T-helper 17 cell (primary cell): ENCODE measurements around the gene TWNK. TPM values are rescaled to one million over a fixed set of nuclear protein-coding genes. Genes with fewer than 3 reads are reported as not detected.
A peak's percentile ranks its signal among the peaks of the same experiment; 100 is the strongest.

Experiments used
- ATAC-seq: fragments of 150-1000 bp; cut with Tn5 transposase; 2 replicates; pipeline ENCODE4 v1.10.0; 2021; ENCODE audit warnings: mild to moderate bottlenecking, moderate library complexity
- DNase-seq, 3 donors: peaks; one replicate each; pipeline versions ENCODE4 v3.0.0 to v3.0.0-alpha.2; 2020 to 2021
- H3K9me3 ChIP-seq: one replicate; pipeline ENCODE4 v1.7.0; 2013; ENCODE audit warnings: low read length, mild to moderate bottlenecking; ENCODE audit not compliant: control insufficient read depth, poor library complexity, severe bottlenecking
- H3K27ac Mint-ChIP-seq: one replicate; pipeline ENCODE4 v1.8.0; 2022; ENCODE audit warnings: mild to moderate bottlenecking, moderate library complexity, mixed read lengths
- H3K27me3 Mint-ChIP-seq: one replicate; pipeline ENCODE4 v1.8.0; 2022; ENCODE audit warnings: mixed read lengths
- H3K36me3 Mint-ChIP-seq: one replicate; pipeline ENCODE4 v1.8.0; 2022; ENCODE audit warnings: low read depth, mixed read lengths
- H3K4me1 Mint-ChIP-seq: one replicate; pipeline ENCODE4 v1.8.0; 2022; ENCODE audit warnings: mild to moderate bottlenecking, mixed read lengths
- H3K4me3 Mint-ChIP-seq: one replicate; pipeline ENCODE4 v1.8.0; 2022; ENCODE audit warnings: mild to moderate bottlenecking, moderate library complexity, mixed read lengths
- total RNA-seq, 4 donors: library from RNA in 2 of 4; stranded (reverse) in 2 of 4; gene quantifications; one replicate each; pipeline ENCODE4 v1.2.3 and lab custom pipeline; 2022 to 2026

TWNK gene
- total RNA-seq, 2 donors from 2014 or later: 3.8 to 5.7 TPM

DNA sequence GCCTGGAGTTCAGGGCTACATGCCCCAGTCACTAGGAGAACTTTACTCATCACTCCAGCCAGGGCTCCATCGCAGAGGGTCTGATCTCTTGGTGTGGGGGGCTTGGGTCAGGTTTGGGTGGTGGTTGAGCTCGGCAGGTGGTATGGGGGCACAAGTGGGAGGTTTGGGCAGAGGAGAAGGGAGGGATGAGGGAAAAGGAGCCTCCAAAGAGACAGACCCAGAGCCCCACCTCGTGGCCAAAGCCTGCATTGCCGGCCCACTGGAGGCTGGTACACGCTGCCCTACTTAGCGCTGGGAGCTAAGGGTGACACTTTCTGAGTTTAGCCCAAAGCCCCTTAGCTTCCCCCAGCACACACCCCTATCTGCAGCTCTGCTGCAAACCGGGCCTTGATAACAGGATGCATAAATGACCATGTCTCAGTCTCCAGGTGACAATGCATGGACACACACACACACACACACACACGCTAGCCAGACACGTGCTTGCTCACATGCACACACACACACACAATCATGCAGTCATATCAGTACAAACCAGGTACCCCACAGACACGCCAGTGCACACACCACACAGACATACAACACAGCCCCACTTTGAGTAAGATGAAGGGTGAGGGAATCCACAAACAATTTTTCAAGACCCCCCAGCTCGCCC lies 27.0 kb downstream of the TWNK start:
- peaks cover 15% of the 10 kb centered on the region for H3K4me1 Mint-ChIP-seq
- no peak overlapping the region for H3K4me3 Mint-ChIP-seq
- no peaks in the 10 kb centered on the region for H3K9me3 ChIP-seq
- H3K27me3 Mint-ChIP-seq: peaks cover 42% of the 10 kb centered on the region
- DNase-seq: peak; percentile 58 to 73 (median 61)
- H3K36me3 Mint-ChIP-seq: peaks cover 5% of the 10 kb centered on the region
- peak; percentile 57 for ATAC-seq
- H3K27ac Mint-ChIP-seq: peak overlapping the region; percentile 32

DNA sequence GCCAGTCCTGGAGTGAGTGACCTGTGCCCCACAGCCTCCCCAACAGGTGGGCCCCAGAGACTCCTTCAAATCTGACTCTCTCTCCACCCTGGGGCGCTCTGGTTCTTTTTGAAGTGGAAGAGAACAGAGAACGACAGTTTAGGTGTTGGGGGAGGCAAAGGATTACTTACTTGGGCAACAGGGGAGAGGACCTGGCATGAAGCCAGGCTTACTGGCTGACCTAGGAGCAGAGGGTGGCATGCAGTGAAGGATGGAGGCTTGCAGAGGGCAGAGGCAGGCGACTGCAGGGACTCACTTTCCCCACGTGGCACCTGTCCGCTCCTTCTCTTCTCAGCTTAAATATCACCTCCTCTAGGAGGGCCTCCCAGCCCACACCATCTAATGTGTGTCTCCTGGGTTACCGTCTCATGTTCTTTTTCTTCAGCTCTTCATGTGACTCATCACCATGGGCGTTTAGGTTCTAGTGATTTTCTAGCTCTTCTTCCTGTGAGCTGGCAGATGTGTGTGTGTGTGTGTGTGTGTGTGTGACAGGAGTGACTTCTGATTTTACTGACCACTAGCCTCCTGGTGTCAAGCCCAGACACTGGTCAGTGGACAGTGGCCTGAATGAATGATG lies 27.7 kb downstream of the TWNK start:
- ATAC-seq (no peak), DNase-seq (no peak)
- Mint-ChIP-seq H3K27ac (no peak overlapping the region), H3K36me3 (peaks cover 5% of the 10 kb centered on the region), H3K4me3 (no peak overlapping the region), H3K27me3 (peaks cover 47% of the 10 kb centered on the region), H3K4me1 (peaks cover 17% of the 10 kb centered on the region)
- H3K9me3 ChIP-seq: no peaks in the 10 kb centered on the region

DNA sequence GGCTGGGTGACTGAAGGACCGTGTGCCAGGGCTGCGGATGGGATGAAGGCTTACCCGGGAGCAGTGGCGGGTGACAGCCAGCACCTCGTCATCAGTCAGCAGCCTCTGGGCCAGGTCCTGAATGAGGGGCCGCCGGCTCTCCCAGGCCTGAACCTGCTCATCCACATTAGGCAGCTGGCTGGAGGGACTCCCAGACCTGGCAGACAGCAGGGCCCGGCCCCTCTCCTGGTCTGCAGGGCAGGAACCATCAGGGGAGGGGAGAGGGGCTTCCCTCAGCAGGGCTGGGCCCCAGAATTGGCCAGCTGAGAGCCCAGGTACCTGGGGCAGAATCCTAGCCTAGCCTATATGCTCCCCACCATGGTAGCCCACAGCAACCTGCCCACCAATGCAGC lies 28.2 kb downstream of the TWNK start:
- Mint-ChIP-seq H3K27me3 (peaks cover 52% of the 10 kb centered on the region), H3K4me1 (peaks cover 17% of the 10 kb centered on the region), H3K4me3 (no peak overlapping the region), H3K36me3 (peaks cover 5% of the 10 kb centered on the region), H3K27ac (no peak overlapping the region)
- ATAC-seq (no peak), DNase-seq (no peak)
- H3K9me3 ChIP-seq: no peaks in the 10 kb centered on the region

DNA sequence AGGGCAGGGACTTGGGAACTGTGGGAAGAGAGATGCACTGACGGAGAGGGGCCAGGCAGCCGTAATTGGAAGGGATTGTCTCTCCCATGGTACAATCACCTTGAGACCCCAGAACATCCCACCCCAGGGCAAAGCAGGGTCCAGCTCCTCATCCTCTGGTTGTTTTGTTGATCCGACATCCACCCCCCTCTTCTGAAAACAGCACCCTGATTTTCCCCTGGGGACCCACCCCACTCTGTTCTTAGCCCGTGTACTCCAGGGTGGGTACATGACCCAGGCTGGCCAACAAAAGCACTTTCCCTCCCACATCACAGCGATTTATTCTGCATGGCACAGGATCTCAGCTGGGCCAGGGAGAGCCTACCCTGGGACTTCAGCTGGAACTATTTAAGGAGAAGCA lies 29.5 kb downstream of the TWNK start:
- no peak overlapping the region for H3K27ac Mint-ChIP-seq
- peaks cover 58% of the 10 kb centered on the region for H3K27me3 Mint-ChIP-seq
- H3K9me3 ChIP-seq: no peaks in the 10 kb centered on the region
- H3K4me3 Mint-ChIP-seq: no peak overlapping the region
- H3K36me3 Mint-ChIP-seq: peaks cover 8% of the 10 kb centered on the region
- peaks cover 17% of the 10 kb centered on the region for H3K4me1 Mint-ChIP-seq
- ATAC-seq (no peak), DNase-seq (no peak)

DNA sequence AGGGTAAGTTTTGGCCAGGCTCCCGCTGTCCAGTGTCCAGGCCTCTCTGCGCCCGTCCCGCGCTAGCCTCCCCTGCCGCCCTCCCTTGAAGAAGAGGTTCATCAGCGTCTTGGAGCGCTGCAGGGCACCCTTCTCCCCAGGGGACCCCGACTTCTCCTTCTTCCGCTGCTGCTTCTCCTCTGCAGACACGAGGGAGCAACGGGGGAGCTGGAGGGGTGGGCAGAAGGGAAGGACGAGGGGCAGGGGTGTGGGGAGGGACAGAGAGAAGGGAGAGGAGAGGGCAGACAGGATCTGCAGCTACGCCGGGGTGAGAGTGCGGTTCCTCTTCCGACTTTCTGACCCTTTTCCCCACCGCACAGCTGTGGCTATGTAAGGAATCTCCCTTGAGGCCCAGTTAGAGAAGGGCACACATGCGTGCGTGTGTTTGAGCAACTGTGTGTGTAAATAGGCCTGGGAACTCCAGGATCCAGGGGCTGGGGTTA lies 30.8 kb downstream of the TWNK start:
- Mint-ChIP-seq H3K36me3 (peaks cover 8% of the 10 kb centered on the region), H3K27ac (no peak overlapping the region), H3K27me3 (peaks cover 56% of the 10 kb centered on the region), H3K4me3 (no peak overlapping the region), H3K4me1 (peaks cover 12% of the 10 kb centered on the region)
- H3K9me3 ChIP-seq: no peaks in the 10 kb centered on the region
- ATAC-seq (no peak), DNase-seq (no peak)

DNA sequence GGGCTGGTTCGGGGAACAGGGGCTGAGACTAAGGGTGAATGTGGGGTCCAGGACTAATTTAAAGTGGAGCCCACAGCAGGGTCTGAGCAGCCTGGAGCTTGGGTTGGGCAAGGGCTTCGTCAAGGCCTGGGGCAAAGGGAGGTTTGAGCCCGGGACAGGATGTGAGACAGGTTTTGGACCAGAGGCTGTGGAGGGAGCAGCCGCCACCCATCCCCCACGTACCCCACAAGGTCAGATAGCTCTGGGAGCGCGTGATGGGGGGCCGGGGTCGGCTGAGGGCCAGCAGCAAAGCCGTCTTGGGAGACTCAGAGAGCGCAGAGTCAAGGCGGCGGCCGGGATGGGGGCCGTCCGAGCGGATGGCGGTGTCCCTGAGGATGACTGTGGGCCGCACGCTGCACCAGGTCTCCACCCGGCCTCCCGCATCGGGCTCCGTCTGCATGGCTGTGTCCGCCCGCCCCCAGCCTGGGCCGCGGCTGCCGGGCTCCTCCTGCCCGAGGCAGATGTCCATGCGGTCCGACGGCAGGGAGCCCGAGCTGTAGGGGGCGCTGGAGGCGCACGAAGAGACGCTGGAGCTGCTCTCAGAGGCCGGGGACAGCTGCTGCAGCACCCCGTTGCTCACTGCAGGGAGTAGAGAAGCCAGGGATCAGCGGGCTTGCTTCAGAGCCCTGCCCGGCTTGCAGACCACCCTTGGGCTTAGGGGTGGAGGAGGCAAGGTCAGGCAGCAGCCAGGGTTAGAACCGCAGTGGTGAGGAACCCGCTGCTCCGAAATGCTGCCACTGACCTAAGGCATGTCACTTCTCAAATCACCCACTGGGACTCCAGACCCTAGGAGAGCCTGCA lies 31.5 kb downstream of the TWNK start:
- Mint-ChIP-seq H3K27ac (no peak overlapping the region), H3K4me1 (peaks cover 8% of the 10 kb centered on the region), H3K27me3 (peaks cover 52% of the 10 kb centered on the region), H3K36me3 (peaks cover 8% of the 10 kb centered on the region), H3K4me3 (no peak overlapping the region)
- DNase-seq: peak; percentile 47 to 69 (median 51)
- ATAC-seq: peak; percentile 79
- H3K9me3 ChIP-seq: no peaks in the 10 kb centered on the region

DNA sequence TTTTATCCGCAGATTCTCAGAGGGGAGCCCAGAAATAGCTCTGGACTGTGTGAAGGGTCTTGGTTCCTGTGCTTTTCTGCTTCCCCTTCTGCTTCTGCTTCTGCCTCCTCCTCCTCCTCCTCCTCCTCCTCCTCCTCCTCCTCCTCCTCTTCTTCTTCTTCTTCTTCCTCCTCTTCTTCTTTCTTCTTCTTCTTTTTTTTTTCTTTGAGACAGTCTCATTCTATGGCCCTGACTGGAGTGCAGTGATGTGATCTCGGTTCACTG lies 32.0 kb downstream of the TWNK start:
- no peak for ATAC-seq
- no peak for DNase-seq
- peak overlapping the region; percentile 68 for H3K4me3 Mint-ChIP-seq
- H3K4me1 Mint-ChIP-seq: peaks cover 5% of the 10 kb centered on the region
- H3K9me3 ChIP-seq: no peaks in the 10 kb centered on the region
- H3K27me3 Mint-ChIP-seq: peaks cover 52% of the 10 kb centered on the region
- peaks cover 8% of the 10 kb centered on the region for H3K36me3 Mint-ChIP-seq
- H3K27ac Mint-ChIP-seq: no peak overlapping the region

DNA sequence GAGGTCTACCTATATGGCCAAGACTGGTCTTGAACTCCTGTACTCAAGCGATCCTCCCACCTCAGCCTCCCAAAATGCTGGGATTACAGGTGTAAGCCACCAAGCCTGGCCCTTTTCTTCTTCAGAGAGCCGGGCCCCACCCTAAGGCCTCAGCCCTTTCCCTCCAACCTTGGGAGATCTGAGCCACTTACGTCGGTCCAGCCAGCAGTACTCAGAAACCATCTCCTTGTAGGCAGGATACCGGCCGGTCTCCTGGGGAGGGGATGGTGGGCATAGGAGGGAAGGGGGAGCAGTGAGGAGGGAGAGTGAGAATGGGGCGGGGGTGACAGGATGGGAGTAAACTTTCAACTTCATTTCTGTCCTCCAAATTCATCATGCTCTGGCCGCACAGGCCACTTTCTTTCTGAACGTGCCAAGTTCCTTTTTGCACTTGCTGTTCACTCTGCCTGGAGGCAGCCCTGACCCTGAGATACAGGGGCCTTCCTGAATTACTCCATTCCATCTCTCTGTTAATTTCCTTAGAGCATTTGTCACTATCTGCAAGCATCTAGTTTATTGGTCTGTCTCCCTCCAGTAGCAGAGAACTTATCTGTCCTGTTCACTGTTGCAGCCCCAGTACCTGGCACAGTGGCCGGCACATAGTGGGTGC lies 33.2 kb downstream of the TWNK start:
- Mint-ChIP-seq H3K36me3 (peaks cover 8% of the 10 kb centered on the region), H3K27me3 (peaks cover 42% of the 10 kb centered on the region), H3K4me1 (peaks cover 2% of the 10 kb centered on the region), H3K27ac (no peak overlapping the region), H3K4me3 (no peak overlapping the region)
- no peaks in the 10 kb centered on the region for H3K9me3 ChIP-seq
- ATAC-seq (no peak), DNase-seq (no peak)

DNA sequence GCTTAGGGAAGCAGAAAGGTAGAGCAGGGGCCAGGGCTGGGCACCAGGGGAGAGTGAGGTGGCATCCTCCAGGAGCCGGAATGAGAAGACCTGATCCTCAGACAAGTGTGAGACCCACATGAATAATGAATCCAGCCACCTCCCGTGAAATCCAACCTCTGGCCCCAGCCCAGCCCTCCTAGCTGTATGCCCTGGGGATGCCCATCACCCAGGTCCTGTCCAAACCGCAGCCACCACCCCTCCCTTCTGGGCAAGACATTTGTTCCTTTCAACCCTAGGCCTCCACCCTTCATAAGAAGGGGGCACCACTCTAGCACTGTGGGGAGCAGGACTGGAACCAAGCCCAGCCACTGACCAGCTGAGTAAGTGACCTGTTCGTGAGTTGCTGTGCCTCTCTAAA lies 33.9 kb downstream of the TWNK start:
- ATAC-seq (no peak), DNase-seq (no peak)
- H3K27ac Mint-ChIP-seq: no peak overlapping the region
- H3K4me3 Mint-ChIP-seq: no peak overlapping the region
- peaks cover 6% of the 10 kb centered on the region for H3K36me3 Mint-ChIP-seq
- peaks cover 2% of the 10 kb centered on the region for H3K4me1 Mint-ChIP-seq
- H3K27me3 Mint-ChIP-seq: peaks cover 37% of the 10 kb centered on the region
- H3K9me3 ChIP-seq: no peaks in the 10 kb centered on the region

DNA sequence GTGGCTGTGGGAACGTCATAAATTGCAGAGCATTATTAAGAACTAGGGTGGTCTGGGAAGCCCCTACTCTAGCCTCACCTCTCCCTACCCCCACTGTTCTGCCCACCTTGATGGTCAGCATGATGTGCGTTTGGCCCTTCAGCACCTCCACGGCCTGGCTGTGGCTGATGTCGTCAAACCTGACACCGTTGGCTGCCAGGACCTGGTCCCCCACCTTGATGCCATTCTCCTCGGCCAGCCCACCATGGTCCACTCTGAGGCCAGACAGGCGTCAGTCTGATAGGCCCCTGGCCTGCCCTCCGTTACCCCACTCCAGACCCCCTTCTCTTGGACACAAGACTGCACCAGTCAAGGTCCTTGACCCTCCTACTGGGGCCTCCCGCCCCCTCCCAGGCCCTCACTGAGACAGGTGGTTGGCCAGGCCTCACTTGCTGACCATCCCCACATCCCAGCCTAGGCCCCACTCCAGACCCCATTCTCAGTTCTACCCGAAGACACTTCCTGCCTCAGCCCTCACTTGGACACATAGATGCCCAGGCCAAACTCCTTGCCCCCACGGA lies 34.4 kb downstream of the TWNK start:
- peaks cover 32% of the 10 kb centered on the region for H3K27me3 Mint-ChIP-seq
- no peak overlapping the region for H3K4me3 Mint-ChIP-seq
- no peak overlapping the region for H3K27ac Mint-ChIP-seq
- no peaks in the 10 kb centered on the region for H3K9me3 ChIP-seq
- peaks cover 2% of the 10 kb centered on the region for H3K4me1 Mint-ChIP-seq
- ATAC-seq: no peak
- DNase-seq: no peak
- peaks cover 3% of the 10 kb centered on the region for H3K36me3 Mint-ChIP-seq

DNA sequence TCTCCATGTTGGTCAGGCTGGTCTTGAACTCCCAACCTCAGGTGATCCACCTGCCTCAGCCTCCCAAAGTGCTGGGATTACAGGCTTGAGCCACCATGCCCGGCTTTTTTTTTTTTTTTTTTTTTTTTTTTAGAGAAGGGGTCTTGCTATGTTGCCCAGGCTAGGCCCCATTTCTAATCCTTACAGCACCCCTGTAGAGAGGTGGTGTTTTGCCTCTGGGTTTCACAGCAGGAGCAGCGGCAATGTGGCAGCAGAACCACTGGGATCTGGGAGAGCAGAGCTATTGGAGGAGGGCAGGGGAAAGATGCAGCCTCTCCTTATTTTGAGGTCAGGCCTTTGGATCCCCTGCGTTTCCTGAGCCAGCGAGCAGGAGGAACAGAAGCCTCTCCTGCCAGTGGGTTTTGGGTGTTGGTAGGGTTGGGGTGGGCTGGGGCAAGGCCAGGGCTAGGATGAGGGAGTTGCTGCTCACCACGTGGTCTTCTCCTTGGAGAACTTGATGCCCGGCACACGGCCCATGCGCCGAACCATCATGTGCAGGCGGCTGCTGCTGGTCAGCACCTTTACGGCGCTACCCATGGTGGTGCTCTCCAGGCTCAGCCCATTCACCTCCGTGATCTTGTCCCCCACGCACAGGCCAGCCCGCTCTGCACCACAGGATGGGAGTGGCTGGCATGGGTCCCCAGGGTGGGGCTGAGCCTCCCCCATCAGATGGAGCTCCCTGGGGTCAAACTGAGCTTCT lies 35.8 kb downstream of the TWNK start:
- H3K27me3 Mint-ChIP-seq: peaks cover 30% of the 10 kb centered on the region
- no peak for DNase-seq
- no peak for ATAC-seq
- peaks cover 3% of the 10 kb centered on the region for H3K36me3 Mint-ChIP-seq
- no peak overlapping the region for H3K4me3 Mint-ChIP-seq
- no peaks in the 10 kb centered on the region for H3K9me3 ChIP-seq
- H3K4me1 Mint-ChIP-seq: peaks cover 2% of the 10 kb centered on the region
- H3K27ac Mint-ChIP-seq: no peak overlapping the region

DNA sequence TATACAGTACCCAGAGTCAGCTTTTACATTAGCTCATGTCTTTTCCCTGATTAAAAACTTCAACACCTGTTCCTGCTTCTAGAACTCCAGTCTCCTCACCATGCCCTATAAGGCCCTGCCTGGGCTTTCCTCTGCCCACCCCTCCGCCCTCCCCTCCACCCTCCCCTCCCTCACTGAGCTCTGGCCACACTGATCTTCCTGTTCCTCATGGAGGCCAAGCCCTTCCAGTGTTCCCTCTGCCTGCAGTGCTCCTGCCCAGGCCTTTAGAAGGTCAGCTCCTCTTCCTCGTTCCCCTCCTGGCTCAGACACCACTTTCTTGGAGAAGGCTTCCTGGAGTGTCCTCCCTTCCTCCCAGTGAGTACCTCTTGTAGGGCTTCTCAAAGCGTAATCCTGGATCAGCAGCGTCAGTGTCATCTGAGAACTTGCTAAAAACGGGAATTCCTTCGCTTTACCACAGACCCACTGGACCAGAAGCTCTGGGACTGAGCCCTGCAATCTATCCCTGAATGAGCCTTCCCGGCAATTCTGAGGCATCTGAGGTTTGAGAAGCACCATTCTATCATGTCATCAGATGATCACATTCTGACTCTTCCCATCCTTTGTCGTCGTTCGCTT lies 39.9 kb downstream of the TWNK start:
- H3K27me3 Mint-ChIP-seq: peaks cover 12% of the 10 kb centered on the region
- ATAC-seq: no peak
- no peaks in the 10 kb centered on the region for H3K36me3 Mint-ChIP-seq
- no peak overlapping the region for H3K27ac Mint-ChIP-seq
- no peak overlapping the region for H3K4me3 Mint-ChIP-seq
- no peak for DNase-seq
- peaks cover 10% of the 10 kb centered on the region for H3K4me1 Mint-ChIP-seq
- H3K9me3 ChIP-seq: no peaks in the 10 kb centered on the region
